Activated CD4-positive, alpha-beta T cell treated with anti-CD3 and anti-CD28 coated beads, Interleukin-2, amount 50 U/mL, for 1 hour (primary cell): Measurements from ENCODE around the gene FBXL15.
A peak's percentile ranks its signal among the peaks of the same experiment; 100 is the strongest.

Experiments
- DNase-seq: peaks from one replicate; pipeline ENCODE4 v3.0.0-alpha.2; 2020

Gene FBXL15

DNA sequence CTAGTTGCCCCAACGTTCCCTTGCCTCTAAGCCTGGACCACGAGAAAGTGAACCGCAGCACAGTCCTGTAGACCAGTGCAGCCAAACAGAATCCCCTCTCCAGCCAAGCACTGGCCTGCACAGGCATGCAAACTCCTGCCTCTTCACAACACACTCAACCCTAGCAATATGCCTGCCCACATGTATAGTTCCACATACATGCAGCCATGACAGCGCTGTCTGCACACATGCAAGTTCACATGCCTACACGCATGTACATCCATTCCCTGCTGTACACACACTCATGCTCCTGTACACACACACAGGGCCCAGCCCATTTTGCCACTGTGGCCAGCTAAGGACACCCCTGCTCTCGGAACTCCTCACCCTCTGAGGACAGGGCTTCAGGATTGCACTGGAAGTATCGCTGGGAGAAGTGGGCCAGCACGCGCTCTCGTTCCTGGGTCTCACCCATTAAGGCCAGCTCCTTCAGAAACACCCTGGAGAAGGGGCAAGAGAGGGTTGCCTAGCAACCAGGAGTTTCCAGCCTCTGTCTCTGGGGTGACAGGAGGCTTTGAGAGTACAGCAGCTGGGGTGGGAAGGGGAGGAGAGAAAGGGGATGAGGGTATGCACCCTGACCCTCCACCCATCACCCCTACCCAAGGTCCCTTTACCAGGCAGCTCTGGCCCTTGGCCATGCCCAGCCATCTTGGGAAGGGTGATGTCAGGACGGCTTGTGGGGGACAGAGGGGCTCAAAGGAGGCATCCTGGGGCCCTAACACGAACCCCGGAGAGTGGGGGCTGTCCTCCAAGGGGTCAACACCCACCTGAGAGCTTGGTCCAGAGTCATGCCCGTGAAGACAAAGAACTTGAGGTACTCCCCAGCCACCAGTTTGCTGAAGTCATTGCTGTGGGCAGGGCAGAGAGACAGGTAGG lies 9.0 kb upstream of the FBXL15 start:
- DNase-seq = no peak

DNA sequence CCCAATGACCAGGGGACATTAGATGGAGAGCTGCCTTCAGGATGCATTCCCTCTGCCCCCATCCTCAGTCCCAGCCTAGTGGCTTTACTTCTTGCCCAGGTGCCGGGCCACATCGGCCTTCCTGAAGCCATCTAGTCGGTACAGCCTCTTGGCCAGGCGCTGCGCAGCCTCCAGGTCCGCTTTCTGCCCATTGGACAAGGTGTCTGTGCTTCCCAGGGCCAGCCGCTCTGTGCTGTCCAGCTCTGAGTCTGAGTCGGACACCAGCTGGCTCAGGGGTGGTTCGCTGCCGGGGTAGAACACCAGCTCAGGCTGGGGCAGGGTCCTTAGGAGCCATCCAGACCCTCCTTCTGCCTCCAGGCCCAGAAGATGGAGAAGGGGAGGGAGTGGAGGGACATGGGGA lies 8.3 kb upstream of the FBXL15 start:
- DNase-seq = no peak

DNA sequence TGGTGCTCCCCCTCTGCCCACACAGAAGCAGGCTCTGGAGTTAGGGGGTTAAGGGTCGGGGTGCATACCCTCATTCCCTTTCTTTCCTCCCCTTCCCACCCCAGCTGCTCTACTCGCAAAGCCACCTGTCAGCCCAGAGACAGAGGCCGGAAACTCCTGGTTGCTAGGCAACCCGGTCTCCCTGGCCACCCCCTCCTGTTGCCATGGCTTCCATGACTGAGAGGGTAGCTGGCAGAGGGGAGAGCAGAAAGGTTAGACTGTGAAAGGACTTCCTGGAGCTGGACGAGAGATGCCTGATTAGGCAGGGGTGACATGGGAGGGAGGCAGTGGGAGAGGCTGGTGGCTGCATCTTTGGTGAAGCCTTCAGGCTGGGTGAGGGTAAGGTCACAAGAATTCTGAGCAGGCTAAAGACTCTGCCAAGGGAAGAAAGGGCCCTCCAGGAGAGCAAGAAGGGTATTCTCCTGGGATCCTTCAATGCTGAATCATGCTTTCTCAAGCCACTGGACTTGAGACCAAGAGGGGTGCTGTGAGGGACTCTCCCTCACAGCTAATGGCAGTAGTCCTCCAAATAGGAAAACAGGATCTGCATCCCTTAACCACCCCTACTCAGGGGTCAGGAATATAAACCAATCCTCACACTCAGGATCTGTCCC lies 7.5 kb upstream of the FBXL15 start:
- DNase-seq = no peak

DNA sequence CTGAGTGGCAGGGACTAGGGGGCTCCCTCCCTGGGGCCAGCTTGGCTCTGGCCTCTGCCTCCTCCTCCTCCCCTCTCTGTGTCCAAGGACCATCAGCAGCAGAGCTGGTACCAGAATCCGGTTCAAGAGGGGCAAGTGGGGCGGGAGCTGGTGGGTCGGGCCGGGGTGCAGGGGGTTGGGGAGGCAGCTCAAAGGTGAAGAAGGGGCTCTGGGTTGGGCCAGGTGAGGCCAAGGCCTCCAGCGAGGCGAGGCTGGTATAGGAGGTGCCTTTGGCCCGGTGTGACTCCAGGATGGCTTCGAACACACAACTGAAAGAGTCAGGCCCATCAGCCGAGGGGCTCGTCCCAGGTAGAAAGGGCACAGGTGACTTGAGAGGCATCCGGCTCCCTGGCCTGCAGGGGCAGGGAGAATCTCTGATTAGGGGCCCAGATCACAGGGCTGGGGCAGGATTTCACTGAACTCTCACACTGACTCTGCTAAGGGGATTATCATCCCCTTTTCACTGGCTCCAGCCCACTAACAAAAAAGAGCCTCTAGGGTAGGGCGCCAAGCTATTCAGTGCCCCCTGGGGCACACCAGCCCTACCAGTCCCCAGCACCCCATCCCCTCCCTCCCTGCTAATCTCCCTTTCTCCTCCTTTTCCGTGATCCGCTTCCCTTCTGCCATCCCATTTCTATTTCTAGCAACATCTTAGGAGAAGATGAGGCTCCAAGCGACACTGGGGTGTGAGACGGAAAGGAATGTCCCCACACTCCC lies 6.7 kb upstream of the FBXL15 start:
- no peak for DNase-seq

DNA sequence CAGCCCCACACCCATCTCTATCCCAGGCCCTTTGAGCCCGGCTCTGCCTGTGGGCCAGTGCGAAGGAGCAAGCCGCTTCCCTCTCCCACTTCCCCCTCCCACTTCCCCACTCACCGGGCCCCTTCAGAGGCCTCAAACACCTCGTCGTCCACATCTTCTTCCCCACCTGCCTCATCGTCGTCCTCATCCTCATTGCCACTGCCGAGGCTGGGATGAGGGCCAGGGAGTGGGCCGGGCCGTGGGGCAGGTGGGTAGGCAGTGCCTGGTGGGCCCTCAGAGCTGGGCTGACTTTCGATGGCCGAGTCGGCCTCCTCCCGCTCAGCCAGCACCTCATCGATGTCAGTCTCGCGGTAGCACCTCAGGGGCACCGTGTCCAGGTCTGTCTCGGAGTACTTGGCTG lies 5.9 kb upstream of the FBXL15 start:
- DNase-seq = no peak

DNA sequence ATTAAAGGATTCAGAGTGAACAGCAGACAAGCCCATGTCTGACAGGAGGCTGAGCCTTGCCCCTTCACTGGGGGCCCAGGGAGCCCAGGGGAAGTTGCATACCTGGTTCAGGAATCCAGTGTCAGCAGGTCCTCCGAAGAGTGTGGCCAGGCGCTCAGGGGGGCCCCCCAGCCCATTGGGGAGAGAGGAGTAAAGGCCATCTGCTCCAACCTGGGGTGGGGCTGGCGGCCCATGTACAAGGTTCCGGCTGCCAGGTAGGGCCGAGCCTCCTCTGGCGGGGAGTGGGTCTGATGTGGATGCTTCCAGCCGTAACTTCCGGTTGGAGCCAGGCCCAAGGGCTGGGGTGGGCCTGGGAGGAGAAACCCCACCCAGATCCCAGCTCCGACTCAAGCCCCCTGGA lies 4.4 kb upstream of the FBXL15 start:
- DNase-seq = no peak

DNA sequence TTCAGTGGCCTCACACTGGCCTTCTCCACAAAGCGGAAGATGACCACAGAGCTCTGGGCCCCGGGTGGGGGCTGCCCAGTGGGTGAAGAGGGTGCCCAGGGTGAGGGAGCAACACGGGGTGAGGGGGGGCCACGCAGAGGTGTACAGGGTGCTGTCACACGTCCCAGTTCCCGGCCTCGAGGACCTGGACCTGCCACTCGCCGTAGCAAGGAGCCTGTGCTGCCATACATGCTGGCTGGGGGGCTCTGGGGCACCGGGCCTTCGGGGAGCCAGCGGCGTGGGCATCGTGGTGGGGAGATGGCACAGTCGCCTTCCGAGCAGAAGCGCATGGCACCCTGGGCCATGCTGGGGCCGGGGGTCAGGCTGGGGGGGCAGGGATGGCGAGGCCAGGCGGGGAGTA lies 3.9 kb upstream of the FBXL15 start:
- DNase-seq = no peak

DNA sequence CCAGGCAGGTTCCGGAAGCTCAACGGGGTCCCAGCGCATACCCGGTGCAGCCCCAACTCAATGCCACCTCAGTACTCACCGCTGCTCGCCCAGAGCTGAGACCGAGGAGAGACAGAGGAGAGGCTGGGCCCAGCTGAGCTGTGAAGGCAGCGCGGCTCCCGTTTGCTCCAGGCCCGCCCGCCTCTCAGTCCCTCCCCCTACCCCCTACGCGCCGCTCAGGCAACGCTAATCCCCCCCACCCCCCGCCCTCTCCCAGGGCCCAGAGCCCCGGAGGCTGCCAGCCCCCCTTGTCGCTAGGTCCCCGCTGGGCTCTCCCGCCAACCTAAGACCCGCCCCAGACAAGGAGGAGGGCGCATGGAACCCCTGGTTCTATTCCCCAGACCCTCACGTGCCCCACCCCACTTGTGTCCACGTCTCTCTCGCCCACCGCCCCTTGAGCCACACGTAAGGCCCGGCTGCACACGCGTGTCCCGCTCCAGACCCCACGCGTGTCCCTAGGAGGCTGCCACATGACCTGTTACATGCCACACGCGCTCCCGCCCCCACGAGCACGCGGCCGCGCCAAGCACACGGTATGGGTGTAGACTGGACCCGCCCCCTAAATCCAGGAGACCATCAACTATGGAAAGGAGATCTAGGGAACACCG lies 1.9 kb upstream of the FBXL15 start, which contains the start of gene PSD:
Gene PSD, minus strand, starts transcription at position 164 of the 647 bp plus-strand sequence. CDS start 1,747 bp downstream, outside the sequence.
- DNase-seq = no peak

DNA sequence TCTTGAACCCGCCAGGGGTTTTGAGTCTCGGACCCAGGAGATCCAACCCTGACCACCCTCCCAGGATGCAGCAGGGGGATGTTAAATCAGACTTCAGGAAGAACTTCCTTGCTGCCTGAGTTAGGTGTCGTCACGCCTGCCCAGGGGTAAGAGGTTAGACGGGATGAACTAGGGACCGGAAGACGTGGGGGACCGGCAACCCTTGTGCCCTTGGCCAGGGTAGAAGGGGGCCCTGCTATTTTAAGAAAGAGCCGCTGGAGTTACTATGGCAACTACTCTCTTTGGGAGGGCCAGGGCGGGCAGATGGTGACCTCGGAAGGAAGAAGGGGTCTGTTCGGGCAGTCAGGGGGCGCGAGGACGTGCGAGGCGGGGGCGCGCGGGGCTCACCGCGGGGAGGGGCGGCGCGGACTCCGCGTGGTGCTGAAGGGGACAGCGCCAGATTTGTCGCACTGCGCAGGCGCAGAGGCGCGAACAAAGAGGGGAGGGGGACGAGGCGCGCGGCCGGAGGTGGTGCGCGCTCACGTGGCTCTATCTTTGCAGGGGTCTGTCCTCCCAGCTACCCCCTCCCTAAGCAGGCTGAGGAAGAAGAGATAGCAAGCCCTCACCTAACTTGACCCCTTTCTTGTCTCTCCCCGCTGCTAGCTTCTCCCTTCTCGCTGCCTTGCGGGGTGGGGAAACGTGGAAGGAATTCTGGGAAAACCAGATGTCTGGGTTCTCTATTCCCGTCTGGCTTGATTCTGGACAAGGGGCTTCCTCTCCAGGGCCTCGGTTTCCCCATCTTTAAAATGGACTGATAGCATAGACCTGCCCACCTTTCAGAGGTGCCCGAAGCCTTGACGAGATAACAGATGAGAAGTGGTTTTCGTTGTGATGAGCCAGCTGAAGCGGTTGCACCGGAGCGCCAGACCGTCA lies 1.1 kb upstream of the FBXL15 start:
- peak; percentile 67 for DNase-seq

DNA sequence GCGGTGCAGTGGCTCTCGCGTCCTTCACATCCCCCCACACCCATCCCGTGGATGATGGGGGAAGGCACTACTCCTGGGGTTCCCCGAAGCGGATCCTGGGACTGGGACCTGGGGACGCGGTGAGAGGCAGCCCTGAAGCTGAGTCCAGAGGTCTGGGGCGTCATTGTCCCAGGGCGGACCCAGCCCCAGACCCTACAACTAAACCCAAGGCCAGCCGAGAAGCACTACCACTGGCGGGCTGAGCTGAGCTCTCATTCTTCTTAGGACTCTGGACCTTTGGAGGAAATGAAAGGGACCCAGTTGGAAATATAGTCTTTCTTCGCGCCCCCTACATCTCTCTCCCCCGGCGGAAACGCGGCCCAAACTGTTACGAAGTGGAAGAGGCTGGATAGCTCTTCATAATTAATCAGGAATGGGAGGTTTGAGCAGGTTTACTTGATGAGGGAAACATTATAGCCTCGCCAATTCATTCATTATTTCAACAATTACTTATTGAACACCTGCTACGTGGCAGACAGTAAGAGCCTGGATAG lies 389 bp upstream of the FBXL15 start:
- DNase-seq = no peak

DNA sequence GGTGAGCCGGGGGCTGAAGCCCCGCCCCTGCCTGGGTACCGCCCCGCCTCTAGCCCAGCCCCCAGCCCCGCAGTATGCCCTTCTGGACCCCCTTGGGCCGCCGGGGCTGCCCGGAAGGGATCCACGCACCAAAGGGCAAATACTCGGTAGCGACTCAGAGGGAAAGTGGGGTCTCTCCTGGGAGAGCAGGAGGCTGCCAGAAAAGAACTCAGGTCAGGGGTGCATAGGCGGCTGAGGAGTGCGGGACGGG lies 796 bp downstream of the FBXL15 start:
- DNase-seq = no peak

DNA sequence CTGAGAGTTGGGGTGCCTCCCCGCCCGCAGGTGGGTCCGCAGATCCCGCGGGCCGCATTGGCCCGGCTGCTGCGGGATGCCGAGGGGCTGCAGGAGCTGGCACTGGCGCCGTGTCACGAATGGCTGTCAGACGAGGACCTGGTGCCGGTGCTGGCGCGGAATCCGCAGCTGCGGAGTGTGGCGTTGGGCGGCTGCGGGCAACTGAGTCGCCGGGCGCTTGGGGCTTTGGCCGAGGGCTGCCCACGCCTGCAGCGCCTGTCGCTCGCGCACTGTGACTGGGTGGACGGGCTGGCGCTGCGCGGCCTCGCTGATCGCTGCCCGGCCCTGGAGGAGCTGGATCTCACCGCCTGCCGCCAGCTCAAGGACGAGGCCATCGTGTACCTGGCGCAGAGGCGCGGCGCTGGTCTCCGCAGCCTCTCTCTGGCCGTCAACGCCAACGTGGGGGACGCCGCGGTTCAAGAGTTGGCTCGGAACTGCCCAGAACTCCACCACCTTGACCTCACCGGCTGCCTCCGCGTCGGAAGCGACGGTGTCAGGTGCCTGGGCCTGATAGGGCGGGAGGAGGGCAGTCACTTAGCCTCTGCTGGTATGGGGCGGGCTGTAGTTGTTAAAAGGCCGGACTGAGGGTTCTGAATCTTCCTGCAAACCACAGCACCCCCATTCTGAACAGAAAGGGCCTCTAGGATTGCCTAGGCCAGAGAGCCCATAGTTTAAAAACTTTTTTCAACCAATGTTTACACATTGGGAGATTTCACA lies 1.3 kb downstream of the FBXL15 start:
- DNase-seq = no peak

DNA sequence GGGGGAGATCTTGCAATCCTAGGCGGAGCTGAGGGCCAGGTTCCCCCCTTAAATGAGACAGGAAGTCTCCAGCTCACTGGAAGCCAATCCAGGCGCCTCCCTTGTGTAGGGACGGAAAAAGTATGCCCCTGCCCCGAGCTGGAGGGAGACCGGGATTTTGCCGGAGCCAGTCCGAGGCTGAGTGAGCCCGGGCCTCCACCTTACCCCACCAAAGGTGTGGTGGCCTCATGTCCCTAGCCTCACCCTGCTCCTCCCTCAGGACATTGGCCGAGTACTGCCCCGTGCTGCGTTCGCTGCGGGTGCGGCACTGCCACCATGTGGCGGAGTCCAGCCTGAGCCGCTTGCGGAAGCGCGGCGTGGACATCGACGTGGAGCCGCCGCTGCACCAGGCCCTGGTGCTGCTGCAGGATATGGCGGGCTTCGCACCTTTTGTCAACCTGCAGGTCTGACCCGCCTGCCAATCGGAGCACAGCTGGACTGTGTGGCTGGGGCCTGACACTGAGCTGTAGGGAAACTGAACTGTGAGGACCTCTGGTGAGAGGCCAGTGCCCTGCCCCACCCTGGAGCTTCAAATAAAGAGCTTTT lies 2.0 kb downstream of the FBXL15 start:
- DNase-seq = no peak

DNA sequence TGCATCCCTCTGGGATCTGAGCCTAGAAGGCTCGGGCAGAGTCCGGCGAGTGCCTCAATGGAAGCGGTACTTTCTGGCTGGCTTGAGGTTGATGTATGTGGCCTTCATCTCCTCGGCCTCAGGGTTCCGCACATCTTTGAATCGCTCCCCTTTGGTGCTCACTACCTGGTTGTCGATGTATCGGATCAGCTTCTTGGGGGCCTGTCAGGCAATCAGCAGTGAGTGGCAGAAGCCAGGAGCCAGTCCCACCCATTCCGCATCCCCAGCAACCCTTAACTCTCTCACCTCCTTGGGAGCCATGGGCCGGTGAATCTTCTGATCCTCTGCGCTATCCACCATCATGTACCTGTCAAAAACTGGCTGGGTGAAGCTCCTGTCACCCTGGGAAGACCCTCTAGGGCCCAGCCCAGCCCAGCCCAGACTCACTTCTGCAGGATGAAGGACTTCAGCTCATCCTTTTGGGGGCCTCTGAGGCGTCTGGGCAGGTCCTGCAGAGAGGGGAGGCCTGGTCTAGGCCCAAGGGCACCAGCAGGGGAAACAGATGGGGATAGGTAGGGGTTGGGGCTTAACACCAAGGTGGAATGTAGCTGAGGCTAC lies 2.8 kb downstream of the FBXL15 start:
- DNase-seq = no peak

DNA sequence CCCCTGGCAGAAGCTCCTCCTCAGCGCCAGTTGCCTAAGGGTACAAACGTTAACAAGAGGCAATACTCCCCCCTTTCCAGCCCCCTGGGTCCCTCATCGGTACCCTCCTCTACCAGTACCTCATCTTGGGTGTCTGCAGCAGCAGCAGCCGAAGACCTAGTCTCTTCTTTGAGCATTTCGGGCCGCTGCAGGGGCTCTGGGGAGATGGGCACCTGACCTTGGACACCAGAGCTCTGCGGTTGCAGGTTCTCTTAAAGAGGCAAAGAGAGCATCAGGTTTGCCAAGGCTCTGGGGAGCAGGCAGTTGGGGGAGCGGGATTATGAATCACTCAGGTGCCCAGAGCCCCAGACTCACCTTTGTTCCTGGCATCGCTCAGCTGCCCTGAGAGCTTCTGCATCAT lies 3.5 kb downstream of the FBXL15 start:
- DNase-seq = no peak

DNA sequence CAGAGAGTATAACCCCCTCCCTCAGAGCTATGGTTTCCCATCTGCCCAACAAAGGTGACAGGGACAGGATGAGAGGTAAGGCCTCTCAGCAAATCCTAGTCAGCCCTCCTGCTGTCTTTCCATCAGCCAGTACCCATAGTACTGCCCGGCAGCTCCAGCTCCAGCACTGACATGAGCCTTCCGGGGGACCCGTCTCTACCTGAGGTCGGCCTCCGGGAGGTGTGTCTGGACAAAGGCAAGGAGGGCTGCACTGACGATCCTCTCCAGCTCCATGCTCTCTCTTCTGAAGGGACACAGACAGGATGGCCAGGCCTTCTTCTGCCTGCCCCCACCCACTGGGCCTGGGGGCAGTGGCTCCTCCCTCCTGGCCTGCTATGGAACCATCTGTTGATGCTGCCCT lies 4.3 kb downstream of the FBXL15 start:
- no peak for DNase-seq

DNA sequence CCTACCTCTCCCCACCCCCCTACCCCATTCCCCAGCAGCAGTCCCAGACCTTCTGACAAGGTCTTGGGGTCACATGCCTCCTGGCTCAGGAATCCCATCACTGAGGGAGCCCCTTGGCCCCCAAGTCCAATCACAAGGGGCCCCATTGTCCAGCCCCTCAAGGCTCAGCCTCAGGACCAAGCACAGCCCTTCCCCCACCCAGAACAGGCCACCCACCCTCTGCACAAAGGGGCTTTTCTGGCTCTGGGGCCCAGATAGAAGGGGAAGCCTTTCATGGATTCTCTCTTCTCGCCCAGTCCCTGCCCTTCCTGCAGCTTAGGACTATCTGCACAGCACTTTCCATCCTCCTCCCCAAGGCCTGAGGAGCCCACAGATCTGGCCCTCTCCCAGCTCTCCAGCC lies 4.8 kb downstream of the FBXL15 start:
- DNase-seq = no peak

DNA sequence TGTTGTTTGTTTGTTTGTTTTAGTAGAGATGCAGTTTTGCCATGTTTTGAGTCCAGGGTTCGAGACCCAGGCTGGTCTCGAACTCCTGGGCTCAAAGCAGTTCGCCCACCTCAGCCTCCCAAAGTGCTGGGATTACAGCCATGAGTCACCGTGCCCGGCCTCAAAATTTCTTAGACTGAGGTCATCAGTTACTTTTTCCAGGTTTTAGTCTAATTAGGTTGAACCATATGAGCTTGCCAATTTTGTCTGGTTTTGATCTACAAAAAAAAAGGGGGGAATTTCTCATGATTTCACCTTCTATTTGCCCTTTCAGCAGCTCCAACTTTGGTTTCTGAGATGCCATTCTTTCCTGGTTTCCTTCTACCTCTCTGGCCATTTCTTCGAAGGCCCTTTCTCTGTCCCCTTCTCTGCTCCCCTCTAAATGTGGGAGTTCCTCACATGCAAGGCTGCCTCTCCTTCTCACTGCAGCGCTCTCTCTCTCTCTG lies 6.2 kb downstream of the FBXL15 start:
- no peak for DNase-seq

DNA sequence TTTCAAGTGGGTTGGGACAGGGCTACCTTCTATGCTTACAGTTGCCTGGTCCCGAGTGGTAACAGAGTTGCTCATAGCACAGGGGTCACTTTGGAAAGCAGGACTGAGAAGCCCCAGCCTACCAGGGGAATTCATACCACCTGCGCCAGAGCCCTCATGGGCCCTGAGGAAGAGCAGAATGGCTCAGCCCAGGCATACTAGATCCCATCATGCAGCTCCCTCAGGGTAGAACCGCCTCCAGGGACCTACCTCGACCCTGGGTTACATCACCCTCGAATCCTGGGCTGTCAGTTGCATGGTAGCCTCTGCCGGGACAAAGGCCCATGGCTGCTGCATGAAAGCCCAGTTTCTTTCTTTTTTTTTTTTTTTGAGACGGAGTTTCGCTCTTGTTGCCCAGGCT lies 8.8 kb downstream of the FBXL15 start:
- DNase-seq = no peak

DNA sequence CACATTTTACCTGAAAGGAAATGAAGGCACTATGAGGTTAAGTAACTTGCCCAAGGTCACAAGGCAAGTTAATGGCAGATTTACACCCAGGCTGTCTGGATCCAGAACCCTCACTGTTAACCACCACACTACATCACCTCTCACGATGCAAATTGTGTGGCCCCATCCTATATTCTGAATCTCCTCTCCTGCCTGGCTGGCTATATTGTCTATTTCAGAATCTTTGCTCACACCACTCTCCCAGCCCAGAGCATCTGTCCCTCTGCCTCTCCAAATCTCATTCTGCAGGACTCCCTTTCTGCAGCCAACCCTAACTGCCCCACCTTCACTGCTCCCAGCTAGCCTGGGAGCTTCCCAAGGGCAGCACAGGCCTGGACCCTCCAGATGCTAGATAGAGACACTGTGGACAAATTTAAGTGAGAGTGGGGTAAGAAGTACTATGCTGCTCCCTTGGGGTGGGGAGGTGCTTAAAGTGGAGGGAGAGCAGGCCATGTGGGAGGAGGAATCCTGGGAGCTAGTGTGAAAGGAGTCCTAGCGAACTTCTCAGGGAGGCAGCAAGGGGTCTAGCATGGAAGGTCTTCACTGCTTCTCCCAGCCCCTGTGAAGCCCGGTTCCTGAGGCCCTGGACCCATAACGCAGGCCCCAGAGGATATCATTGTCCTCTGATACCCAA lies 11.0 kb downstream of the FBXL15 start:
- no peak for DNase-seq
